Tibial nerve (tissue), 4 donors: ENCODE measurements around the gene GLB1L2. TPM values are rescaled to one million over a fixed set of nuclear protein-coding genes. Genes with fewer than 3 reads are reported as not detected.

Experiments used
- DNase-seq, 2 donors: peaks; one replicate each; pipeline ENCODE4 v3.0.0-alpha.2; 2019; ENCODE audit warnings: low spot score in 2 of 2
- H3K27ac ChIP-seq, 4 donors: fragments of 200-600 bp; sonication (generic) in 3 of 4; one replicate each; pipeline ENCODE4 v1.5.1; 2017 to 2019; ENCODE audit warnings: mild to moderate bottlenecking in 1 of 4
- H3K27me3 ChIP-seq, 2 donors: fragments of 200-600 bp; sonication (generic) in 1 of 2; one replicate each; pipeline versions ENCODE4 v1.5.1 to v1.6.0; 2017 to 2019
- H3K36me3 ChIP-seq, 3 donors: fragments of 200-600 bp; sonication (generic); one replicate each; pipeline ENCODE4 v1.5.1; 2018 to 2019
- H3K4me1 ChIP-seq, 4 donors: fragments of 200-600 bp; sonication (generic) in 3 of 4; one replicate each; pipeline ENCODE4 v1.5.1; 2017 to 2019
- H3K4me3 ChIP-seq, 4 donors: fragments of 200-600 bp; sonication (generic) in 3 of 4; one replicate each; pipeline ENCODE4 v1.5.1; 2017 to 2019; ENCODE audit warnings: mild to moderate bottlenecking in 1 of 4, moderate library complexity in 1 of 4
- H3K9me3 ChIP-seq, 4 donors: fragments of 200-600 bp; sonication (generic) in 3 of 4; one replicate each; pipeline ENCODE4 v1.5.1; 2017 to 2019
- EP300 ChIP-seq, 2 donors: sonication (generic); formaldehyde crosslinking; IDR thresholded peaks; one replicate each; pipeline ENCODE4 v1.6.1; 2017; ENCODE audit warnings: antibody characterized with exemption in 2 of 2, mild to moderate bottlenecking in 1 of 2
- POLR2A ChIP-seq, 2 donors: fragments of 450-650 bp; IDR thresholded peaks; one replicate each; pipeline ENCODE4 v1.6.1; 2017; ENCODE audit warnings: antibody characterized with exemption in 2 of 2, mild to moderate bottlenecking in 2 of 2, moderate library complexity in 2 of 2
- WGBS, 2 donors: methylation state at CpG; one replicate each; pipeline ENCODE4 v1.1.5; 2018; 5-methylcytosine and 5-hydroxymethylcytosine counted together
- total RNA-seq, 4 donors: library from RNA; depleted of rRNA; stranded (reverse); fragments of >200 nt; gene quantifications; one replicate each; pipeline ENCODE4 v1.1.0, GENCODE V29; 2016
- TF ChIP-seq, protein P1 (sequence below), 5 experiments: fragments of 200-600 bp in 3 of 5; fragments of 450-650 bp in 2 of 5; sonication (generic) in 3 of 5; IDR thresholded peaks; one replicate each; pipeline ENCODE4 v1.5.1; 2016 to 2019; ENCODE audit warnings: antibody characterized with exemption in 5 of 5, mild to moderate bottlenecking in 3 of 5, moderate library complexity in 2 of 5

Gene GLB1L2
- total RNA-seq, 4 donors from 2014 or later: 2.0 to 8.1 (median 5.6) TPM

DNA sequence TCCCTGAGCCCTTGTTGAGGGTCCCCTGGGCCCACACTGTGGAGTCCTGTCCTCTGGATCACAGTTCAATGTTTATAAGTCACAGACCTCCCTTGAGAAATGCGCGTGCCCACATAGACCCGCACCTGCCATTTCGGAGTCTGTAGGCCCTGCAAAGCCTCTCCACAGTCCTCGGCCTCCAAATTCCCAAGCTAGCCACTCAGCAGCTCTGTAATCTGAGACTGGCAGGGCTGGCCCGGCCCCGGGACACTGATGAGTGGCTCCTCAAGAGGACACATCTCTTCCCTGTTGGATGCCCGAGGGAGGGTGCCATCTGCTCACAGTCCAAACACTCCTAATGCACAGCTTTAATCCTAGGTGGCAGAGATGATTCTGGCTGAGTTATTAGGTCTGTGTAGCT, 41.2 kb downstream of the GLB1L2 start:
- H3K27me3 ChIP-seq: no peaks in the 10 kb centered on the region
- no peak overlapping the region for H3K4me3 ChIP-seq
- H3K27ac ChIP-seq: no peak overlapping the region
- H3K9me3 ChIP-seq: no peaks in the 10 kb centered on the region
- TF ChIP-seq EP300 (IDR thresholded peaks at IDR 0.05) (no peak), POLR2A (IDR thresholded peaks at IDR 0.05) (no peak)
- TF ChIP-seq, protein P1, sequence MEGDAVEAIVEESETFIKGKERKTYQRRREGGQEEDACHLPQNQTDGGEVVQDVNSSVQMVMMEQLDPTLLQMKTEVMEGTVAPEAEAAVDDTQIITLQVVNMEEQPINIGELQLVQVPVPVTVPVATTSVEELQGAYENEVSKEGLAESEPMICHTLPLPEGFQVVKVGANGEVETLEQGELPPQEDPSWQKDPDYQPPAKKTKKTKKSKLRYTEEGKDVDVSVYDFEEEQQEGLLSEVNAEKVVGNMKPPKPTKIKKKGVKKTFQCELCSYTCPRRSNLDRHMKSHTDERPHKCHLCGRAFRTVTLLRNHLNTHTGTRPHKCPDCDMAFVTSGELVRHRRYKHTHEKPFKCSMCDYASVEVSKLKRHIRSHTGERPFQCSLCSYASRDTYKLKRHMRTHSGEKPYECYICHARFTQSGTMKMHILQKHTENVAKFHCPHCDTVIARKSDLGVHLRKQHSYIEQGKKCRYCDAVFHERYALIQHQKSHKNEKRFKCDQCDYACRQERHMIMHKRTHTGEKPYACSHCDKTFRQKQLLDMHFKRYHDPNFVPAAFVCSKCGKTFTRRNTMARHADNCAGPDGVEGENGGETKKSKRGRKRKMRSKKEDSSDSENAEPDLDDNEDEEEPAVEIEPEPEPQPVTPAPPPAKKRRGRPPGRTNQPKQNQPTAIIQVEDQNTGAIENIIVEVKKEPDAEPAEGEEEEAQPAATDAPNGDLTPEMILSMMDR (IDR thresholded peaks at IDR 0.05): no peak
- no peaks in the 10 kb centered on the region for H3K36me3 ChIP-seq
- DNase-seq: no peak
- H3K4me1 ChIP-seq: no peaks in the 10 kb centered on the region
- 69 to 81% methylated on average over 8 of the region's 8 CpGs for WGBS, 2 donors

DNA sequence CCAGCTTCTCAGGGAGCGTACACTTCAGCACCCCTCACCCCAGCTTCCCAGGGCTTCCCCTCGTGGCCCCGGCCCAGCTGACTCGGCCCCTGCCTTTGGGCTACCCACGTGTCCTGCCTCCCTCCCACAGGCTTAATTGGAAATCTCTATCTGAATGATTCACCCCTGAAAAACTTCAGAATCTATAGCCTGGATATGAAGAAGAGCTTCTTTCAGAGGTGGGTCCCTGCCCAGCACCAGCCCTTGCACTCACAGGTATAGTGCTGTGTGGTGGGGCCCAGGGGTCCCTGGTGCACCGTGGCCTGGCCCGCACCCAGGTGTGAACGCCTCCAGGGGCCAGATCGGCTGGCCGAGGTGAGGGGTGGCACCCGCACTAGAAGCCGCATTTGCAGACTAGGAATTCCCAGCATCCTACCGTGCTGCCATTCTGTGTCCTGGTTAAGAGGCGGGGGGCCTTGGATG, 41.8 kb downstream of the GLB1L2 start:
- DNase-seq: no peak
- Histone ChIP-seq H3K4me1 (no peaks in the 10 kb centered on the region), H3K36me3 (peaks cover 0 to 2% (median 0%) of the 10 kb centered on the region in 3 donors), H3K27me3 (no peaks in the 10 kb centered on the region), H3K27ac (no peak overlapping the region), H3K9me3 (no peaks in the 10 kb centered on the region), H3K4me3 (no peak overlapping the region)
- 73 to 82% methylated on average over 12 to 14 of the region's 14 CpGs for WGBS, 2 donors
- TF ChIP-seq, protein P1 (IDR thresholded peaks at IDR 0.05): no peak
- TF ChIP-seq POLR2A (IDR thresholded peaks at IDR 0.05): no peak
- TF ChIP-seq EP300 (IDR thresholded peaks at IDR 0.05): no peak

DNA sequence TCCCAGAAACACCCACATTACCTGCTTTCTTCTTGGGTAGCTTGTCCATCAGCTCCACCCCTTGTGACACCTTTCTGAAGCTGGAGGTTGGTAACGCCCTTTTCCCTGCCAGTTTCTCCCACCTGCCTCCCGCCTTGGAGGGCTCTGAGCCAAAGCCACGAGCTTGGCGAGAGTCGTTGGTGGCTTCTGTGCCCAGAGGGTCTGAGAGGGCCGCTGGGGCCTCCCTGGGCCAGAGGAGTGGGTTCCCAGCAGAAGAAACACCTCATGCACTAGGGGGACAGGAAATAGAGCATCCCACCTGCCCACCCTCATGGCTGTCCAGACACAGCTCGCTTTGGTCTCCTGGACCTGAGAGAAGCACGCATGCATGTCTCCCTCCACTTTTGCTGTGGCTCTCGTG, 42.4 kb downstream of the GLB1L2 start:
- H3K27me3 ChIP-seq: no peaks in the 10 kb centered on the region
- H3K4me3 ChIP-seq: no peak overlapping the region
- TF ChIP-seq POLR2A (IDR thresholded peaks at IDR 0.05): no peak
- TF ChIP-seq, protein P1 (IDR thresholded peaks at IDR 0.05): no peak
- no peak for TF ChIP-seq EP300 (IDR thresholded peaks at IDR 0.05)
- peaks cover 0 to 8% (median 0%) of the 10 kb centered on the region in 3 donors for H3K36me3 ChIP-seq
- H3K9me3 ChIP-seq: peaks cover 0 to 4% (median 0%) of the 10 kb centered on the region in 4 donors
- no peaks in the 10 kb centered on the region for H3K4me1 ChIP-seq
- 82 to 84% methylated on average over 9 of the region's 9 CpGs for whole genome bisulfite sequencing, 2 donors
- no peak for DNase-seq
- H3K27ac ChIP-seq: no peak overlapping the region

GRCh38 chr11:134374891-134375550, 43.2 kb downstream of the GLB1L2 start:
- Histone ChIP-seq H3K9me3 (peaks cover 0 to 4% (median 0%) of the 10 kb centered on the region in 4 donors), H3K4me3 (no peak overlapping the region), H3K27ac (no peak overlapping the region), H3K36me3 (peaks cover 0 to 16% (median 0%) of the 10 kb centered on the region in 3 donors), H3K4me1 (no peaks in the 10 kb centered on the region), H3K27me3 (no peaks in the 10 kb centered on the region)
- DNase-seq: no peak
- TF ChIP-seq, protein P1 (IDR thresholded peaks at IDR 0.05): no peak
- TF ChIP-seq POLR2A (IDR thresholded peaks at IDR 0.05) (no peak), EP300 (IDR thresholded peaks at IDR 0.05) (no peak)
- WGBS, 2 donors: 83 to 84% methylated on average over 15 to 16 of the region's 16 CpGs

DNA sequence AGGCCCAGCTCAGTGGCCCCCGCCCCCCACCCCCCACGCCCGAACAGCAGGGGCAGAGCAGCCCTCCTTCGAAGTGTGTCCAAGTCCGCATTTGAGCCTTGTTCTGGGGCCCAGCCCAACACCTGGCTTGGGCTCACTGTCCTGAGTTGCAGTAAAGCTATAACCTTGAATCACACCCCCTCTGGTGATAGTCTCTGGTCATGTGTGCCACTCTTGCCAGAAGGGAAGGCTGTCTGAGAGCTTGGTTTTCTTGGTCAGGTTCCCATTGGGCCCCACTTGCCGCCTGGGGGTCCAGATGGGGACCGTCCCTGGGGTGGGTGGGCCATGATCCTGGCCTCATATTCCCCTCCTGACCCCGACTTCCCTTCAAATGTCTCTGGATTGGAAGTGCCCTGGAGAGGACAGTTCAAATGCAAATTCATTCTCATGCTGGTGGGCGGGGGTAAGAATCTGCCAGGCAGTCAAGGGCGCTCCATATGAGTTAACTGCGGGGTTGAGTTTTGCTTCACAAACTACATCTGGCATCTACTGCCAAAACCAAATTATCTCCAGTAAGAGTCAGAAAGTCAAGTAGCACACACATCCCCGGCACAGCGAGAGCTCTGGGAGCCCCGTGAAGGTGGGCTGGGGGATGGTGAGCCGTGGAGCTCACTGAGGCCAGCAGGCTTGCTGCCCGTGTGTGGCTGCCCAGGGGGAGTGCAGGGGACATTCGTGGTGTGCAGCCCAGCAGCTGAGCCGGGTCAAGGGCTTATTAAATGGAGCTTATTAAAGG, 44.5 kb downstream of the GLB1L2 start:
- peaks cover 0 to 30% (median 0%) of the 10 kb centered on the region in 3 donors for H3K36me3 ChIP-seq
- no peak overlapping the region for H3K4me3 ChIP-seq
- no peaks in the 10 kb centered on the region for H3K4me1 ChIP-seq
- no peak for DNase-seq
- peaks cover 0 to 4% (median 0%) of the 10 kb centered on the region in 4 donors for H3K9me3 ChIP-seq
- WGBS, 2 donors: 68 to 71% methylated on average over 13 to 15 of the region's 18 CpGs
- H3K27me3 ChIP-seq: no peaks in the 10 kb centered on the region
- TF ChIP-seq POLR2A (IDR thresholded peaks at IDR 0.05) (no peak), EP300 (IDR thresholded peaks at IDR 0.05) (no peak)
- TF ChIP-seq, protein P1 (IDR thresholded peaks at IDR 0.05): no peak
- H3K27ac ChIP-seq: no peak overlapping the region
